ENCODE data around the gene TLDC2. TPM values are rescaled to one million over a fixed set of nuclear protein-coding genes. Genes with fewer than 3 reads are reported as not detected.
A peak's percentile ranks its signal among the peaks of the same experiment; 100 is the strongest.

Gene TLDC2
- total RNA-seq, 1 experiment from 2014 or later, result 0.32 TPM

DNA sequence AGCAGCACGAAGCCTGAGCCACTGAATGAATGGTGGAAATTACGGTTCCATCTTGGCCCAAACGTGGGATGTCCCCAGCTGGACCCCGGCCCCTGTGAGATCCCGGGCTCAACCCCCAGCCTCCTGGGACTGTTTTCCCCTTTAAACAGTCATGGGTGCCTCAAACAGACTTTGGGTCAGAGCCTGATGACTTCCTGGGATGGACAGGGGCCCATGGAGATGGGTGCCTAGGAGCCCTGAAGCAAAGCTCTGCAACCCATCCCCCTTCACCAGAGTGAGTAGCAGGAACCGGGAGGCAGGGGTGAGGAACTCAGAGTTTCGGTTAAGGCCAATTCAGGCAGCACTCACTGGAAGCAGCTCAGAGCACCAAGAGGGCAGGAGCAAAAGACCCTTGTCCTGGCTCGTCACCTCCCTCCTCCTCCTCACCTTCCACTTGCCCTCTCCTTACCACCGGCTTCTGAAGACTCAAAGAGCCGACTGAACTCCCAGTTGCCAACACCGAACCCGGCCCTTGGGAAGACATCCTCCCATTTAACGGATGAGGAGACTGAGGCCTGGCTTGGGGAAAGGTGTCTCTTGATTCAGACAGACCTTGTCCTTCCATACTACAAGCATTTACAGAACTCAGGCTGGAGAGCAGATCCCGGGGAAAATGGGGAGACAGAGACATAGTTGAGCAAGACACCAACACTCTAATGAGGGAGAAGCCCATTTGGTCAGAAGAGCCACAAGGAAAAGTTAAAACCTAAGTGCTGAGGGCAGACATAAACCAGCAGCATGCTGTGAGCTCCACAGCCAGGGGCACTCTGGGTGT is 14.9 kb upstream of the TLDC2 start:
- RAD21 ChIA-PET (ENCODE audit: low non-redundant PET in 1 of 2, low total read pairs in 2 of 2, uncharacterized antibody in 2 of 2, unreplicated experiment in 2 of 2), result no interaction called here
- Histone ChIP-seq H3K4me3 (replicated peaks in 1 of 2; ENCODE audit: low read depth in 1 of 2, low read length in 2 of 2) (peak overlapping the region; percentile 47 to 62; a peak in 3 of 4 replicates), H3K27ac (ENCODE audit: low read depth, low read length) (peak overlapping the region; percentile 85), H3K4me2 (ENCODE audit: low read length) (peak overlapping the region; percentile 91), H3K9me3 (ENCODE audit: control insufficient read depth in 1 of 2, insufficient read depth in 1 of 2, low read depth in 1 of 2, low read length in 2 of 2) (no peaks in the 10 kb centered on the region), H3K4me1 (ENCODE audit: control insufficient read depth in 1 of 2, insufficient read depth in 2 of 2, low read length in 2 of 2) (peaks cover 16 to 53% of the 10 kb centered on the region in 2 experiments), H3K9me2 (ENCODE audit: insufficient read depth) (no peaks in the 10 kb centered on the region), H2AFZ (ENCODE audit: low read depth, low read length, poor library complexity, severe bottlenecking) (no peak overlapping the region), H4K20me1 (ENCODE audit: insufficient read depth) (no peaks in the 10 kb centered on the region), H3K36me3 (ENCODE audit: control insufficient read depth in 1 of 2, insufficient read depth in 2 of 2, low read length in 2 of 2) (no peaks in the 10 kb centered on the region), H3K9ac (ENCODE audit: low read length) (peak overlapping the region; percentile 61; the same call in 1 of the 2 replicates), H3K79me2 (ENCODE audit: insufficient read depth, low read length) (peaks cover 31% of the 10 kb centered on the region; the same call in 1 of the 2 replicates), H3K27me3 (ENCODE audit: insufficient read depth, low read length) (no peaks in the 10 kb centered on the region)
- DNase-seq (ENCODE audit: low read depth, low spot score) (no peak), ATAC-seq (no peak)
- intact Hi-C loops (cut with micrococcal nuclease), result no loop called here
- CTCF ChIA-PET, result no interaction called here
- BruUV-seq (replicated peaks), result no TSS peak
- TF ChIP-seq POLR2AphosphoS5 (IDR thresholded peaks at IDR 0.05; ENCODE audit: low read depth, low read length), result no peak
- POLR2A ChIA-PET, result interaction anchor here (1.4 kb wide), 1 partner anchor 25 kb away, joined by 5 read pairs; no protein-coding TSS in a partner anchor

DNA sequence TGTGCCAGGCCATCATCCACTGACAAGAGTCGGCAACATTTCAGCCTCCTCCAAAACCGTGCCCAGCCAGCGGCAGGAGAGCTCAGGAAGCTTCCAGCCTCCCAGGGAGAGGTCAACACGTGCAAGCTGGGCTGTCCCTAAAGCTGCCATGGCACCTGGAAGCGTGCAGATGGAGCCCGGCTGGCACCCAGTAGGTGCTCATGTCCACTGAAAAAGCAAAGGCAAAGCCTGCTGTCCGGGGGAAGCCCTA is 14.4 kb upstream of the TLDC2 start:
- H2AFZ ChIP-seq (ENCODE audit: low read depth, low read length, poor library complexity, severe bottlenecking), result no peak overlapping the region
- peaks cover 16 to 48% of the 10 kb centered on the region in 2 experiments for H3K4me1 ChIP-seq (ENCODE audit: control insufficient read depth in 1 of 2, insufficient read depth in 2 of 2, low read length in 2 of 2)
- H3K27me3 ChIP-seq (ENCODE audit: insufficient read depth, low read length), result no peaks in the 10 kb centered on the region
- H3K9me3 ChIP-seq (ENCODE audit: control insufficient read depth in 1 of 2, insufficient read depth in 1 of 2, low read depth in 1 of 2, low read length in 2 of 2), result no peaks in the 10 kb centered on the region
- intact Hi-C loops (cut with micrococcal nuclease), result no loop called here
- TF ChIP-seq ZNF274 (IDR thresholded peaks at IDR 0.05; ENCODE audit: low read depth, low read length) (no peak), FOSL1 (IDR thresholded peaks at IDR 0.05; ENCODE audit: low read depth) (no peak), TCF7L2 (IDR thresholded peaks at IDR 0.05; ENCODE audit: borderline replicate concordance, extremely low read depth, insufficient read depth, insufficient read length) (no peak), RAD21 (IDR thresholded peaks at IDR 0.05; ENCODE audit: low read depth) (no peak), POLR2A (IDR thresholded peaks at IDR 0.05; ENCODE audit: borderline replicate concordance, extremely low read depth, insufficient read depth, insufficient read length) (no peak), ELF1 (IDR thresholded peaks at IDR 0.05; ENCODE audit: borderline replicate concordance, low read depth) (no peak), SIN3A (IDR thresholded peaks at IDR 0.05; ENCODE audit: low read depth) (no peak), EGR1 (IDR thresholded peaks at IDR 0.05; ENCODE audit: low read depth) (no peak), YY1 (IDR thresholded peaks at IDR 0.05; ENCODE audit: extremely low read depth, insufficient replicate concordance, low read depth, low read length) (no peak)
- TF ChIP-seq, protein P1, sequence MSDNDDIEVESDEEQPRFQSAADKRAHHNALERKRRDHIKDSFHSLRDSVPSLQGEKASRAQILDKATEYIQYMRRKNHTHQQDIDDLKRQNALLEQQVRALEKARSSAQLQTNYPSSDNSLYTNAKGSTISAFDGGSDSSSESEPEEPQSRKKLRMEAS (IDR thresholded peaks at IDR 0.05), result no peak
- TF ChIP-seq, protein P2, sequence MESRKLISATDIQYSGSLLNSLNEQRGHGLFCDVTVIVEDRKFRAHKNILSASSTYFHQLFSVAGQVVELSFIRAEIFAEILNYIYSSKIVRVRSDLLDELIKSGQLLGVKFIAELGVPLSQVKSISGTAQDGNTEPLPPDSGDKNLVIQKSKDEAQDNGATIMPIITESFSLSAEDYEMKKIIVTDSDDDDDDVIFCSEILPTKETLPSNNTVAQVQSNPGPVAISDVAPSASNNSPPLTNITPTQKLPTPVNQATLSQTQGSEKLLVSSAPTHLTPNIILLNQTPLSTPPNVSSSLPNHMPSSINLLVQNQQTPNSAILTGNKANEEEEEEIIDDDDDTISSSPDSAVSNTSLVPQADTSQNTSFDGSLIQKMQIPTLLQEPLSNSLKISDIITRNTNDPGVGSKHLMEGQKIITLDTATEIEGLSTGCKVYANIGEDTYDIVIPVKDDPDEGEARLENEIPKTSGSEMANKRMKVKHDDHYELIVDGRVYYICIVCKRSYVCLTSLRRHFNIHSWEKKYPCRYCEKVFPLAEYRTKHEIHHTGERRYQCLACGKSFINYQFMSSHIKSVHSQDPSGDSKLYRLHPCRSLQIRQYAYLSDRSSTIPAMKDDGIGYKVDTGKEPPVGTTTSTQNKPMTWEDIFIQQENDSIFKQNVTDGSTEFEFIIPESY (IDR thresholded peaks at IDR 0.05; ENCODE audit: extremely low read depth, insufficient replicate concordance, low read length), result no peak
- CTCF ChIA-PET, result no interaction called here
- no peaks in the 10 kb centered on the region for H3K36me3 ChIP-seq (ENCODE audit: control insufficient read depth in 1 of 2, insufficient read depth in 2 of 2, low read length in 2 of 2)
- H3K79me2 ChIP-seq (ENCODE audit: insufficient read depth, low read length), result peaks cover 31% of the 10 kb centered on the region; the same call in 1 of the 2 replicates
- DNase-seq (ENCODE audit: low read depth, low spot score), result no peak
- no peaks in the 10 kb centered on the region for H3K9me2 ChIP-seq (ENCODE audit: insufficient read depth)
- H3K27ac ChIP-seq (ENCODE audit: low read depth, low read length), result peak overlapping the region; percentile 85
- H4K20me1 ChIP-seq (ENCODE audit: insufficient read depth), result no peaks in the 10 kb centered on the region
- BruUV-seq (replicated peaks), result no TSS peak
- RAD21 ChIA-PET (ENCODE audit: low non-redundant PET in 1 of 2, low total read pairs in 2 of 2, uncharacterized antibody in 2 of 2, unreplicated experiment in 2 of 2), result no interaction called here
- ATAC-seq, result no peak
- peak overlapping the region; percentile 91 for H3K4me2 ChIP-seq (ENCODE audit: low read length)
- POLR2A ChIA-PET, result interaction anchor here (1.4 kb wide), 1 partner anchor 26 kb away, joined by 5 read pairs; no protein-coding TSS in a partner anchor
- H3K4me3 ChIP-seq (replicated peaks in 1 of 2; ENCODE audit: low read depth in 1 of 2, low read length in 2 of 2), result peak overlapping the region; percentile 47 to 62
- H3K9ac ChIP-seq (ENCODE audit: low read length), result peak overlapping the region; percentile 61
